Measurements from ENCODE around the gene LY9. TPM values are rescaled to one million over a fixed set of nuclear protein-coding genes. Genes with fewer than 3 reads are reported as not detected.

LY9 gene
- total and polyA plus RNA-seq, 2 experiments from 2014 or later: not detected

GRCh38 chr1:160853014-160853413 is 57.0 kb downstream of the LY9 start:
- no peaks in the 10 kb centered on the region for H3K27me3 ChIP-seq (ENCODE audit: insufficient read depth)
- H3K27ac Mint-ChIP-seq: no peak overlapping the region
- H3K36me3 ChIP-seq (ENCODE audit: insufficient read depth): no peaks in the 10 kb centered on the region
- no peaks in the 10 kb centered on the region for H4K20me1 ChIP-seq (replicated peaks; ENCODE audit: insufficient read depth)
- ATAC-seq: no peak
- H3K27me3 Mint-ChIP-seq (ENCODE audit: insufficient read depth, low read depth, poor library complexity): no peaks in the 10 kb centered on the region
- peaks cover 7% of the 10 kb centered on the region; the same call in 1 of the 2 replicates for H3K9me2 ChIP-seq (ENCODE audit: insufficient read depth)
- no peaks in the 10 kb centered on the region for H3F3A ChIP-seq (replicated peaks; ENCODE audit: low read depth)
- no peaks in the 10 kb centered on the region for H3K79me2 ChIP-seq (replicated peaks; ENCODE audit: insufficient read depth)
- no peaks in the 10 kb centered on the region for H3K9me3 Mint-ChIP-seq
- no peaks in the 10 kb centered on the region for H3K4me1 Mint-ChIP-seq
- H3K4me1 ChIP-seq (ENCODE audit: insufficient read depth): no peaks in the 10 kb centered on the region
- H3K36me3 Mint-ChIP-seq (ENCODE audit: low read depth): no peaks in the 10 kb centered on the region
- H3K4me2 ChIP-seq: no peak overlapping the region
- no peak for DNase-seq (ENCODE audit: low spot score)
- H2AFZ ChIP-seq: no peak overlapping the region
- no peak overlapping the region for H3K4me3 ChIP-seq
- H3K4me3 Mint-ChIP-seq: no peak overlapping the region
- H3K27ac ChIP-seq (ENCODE audit: low read depth): no peak overlapping the region
- TF ChIP-seq, protein P1, sequence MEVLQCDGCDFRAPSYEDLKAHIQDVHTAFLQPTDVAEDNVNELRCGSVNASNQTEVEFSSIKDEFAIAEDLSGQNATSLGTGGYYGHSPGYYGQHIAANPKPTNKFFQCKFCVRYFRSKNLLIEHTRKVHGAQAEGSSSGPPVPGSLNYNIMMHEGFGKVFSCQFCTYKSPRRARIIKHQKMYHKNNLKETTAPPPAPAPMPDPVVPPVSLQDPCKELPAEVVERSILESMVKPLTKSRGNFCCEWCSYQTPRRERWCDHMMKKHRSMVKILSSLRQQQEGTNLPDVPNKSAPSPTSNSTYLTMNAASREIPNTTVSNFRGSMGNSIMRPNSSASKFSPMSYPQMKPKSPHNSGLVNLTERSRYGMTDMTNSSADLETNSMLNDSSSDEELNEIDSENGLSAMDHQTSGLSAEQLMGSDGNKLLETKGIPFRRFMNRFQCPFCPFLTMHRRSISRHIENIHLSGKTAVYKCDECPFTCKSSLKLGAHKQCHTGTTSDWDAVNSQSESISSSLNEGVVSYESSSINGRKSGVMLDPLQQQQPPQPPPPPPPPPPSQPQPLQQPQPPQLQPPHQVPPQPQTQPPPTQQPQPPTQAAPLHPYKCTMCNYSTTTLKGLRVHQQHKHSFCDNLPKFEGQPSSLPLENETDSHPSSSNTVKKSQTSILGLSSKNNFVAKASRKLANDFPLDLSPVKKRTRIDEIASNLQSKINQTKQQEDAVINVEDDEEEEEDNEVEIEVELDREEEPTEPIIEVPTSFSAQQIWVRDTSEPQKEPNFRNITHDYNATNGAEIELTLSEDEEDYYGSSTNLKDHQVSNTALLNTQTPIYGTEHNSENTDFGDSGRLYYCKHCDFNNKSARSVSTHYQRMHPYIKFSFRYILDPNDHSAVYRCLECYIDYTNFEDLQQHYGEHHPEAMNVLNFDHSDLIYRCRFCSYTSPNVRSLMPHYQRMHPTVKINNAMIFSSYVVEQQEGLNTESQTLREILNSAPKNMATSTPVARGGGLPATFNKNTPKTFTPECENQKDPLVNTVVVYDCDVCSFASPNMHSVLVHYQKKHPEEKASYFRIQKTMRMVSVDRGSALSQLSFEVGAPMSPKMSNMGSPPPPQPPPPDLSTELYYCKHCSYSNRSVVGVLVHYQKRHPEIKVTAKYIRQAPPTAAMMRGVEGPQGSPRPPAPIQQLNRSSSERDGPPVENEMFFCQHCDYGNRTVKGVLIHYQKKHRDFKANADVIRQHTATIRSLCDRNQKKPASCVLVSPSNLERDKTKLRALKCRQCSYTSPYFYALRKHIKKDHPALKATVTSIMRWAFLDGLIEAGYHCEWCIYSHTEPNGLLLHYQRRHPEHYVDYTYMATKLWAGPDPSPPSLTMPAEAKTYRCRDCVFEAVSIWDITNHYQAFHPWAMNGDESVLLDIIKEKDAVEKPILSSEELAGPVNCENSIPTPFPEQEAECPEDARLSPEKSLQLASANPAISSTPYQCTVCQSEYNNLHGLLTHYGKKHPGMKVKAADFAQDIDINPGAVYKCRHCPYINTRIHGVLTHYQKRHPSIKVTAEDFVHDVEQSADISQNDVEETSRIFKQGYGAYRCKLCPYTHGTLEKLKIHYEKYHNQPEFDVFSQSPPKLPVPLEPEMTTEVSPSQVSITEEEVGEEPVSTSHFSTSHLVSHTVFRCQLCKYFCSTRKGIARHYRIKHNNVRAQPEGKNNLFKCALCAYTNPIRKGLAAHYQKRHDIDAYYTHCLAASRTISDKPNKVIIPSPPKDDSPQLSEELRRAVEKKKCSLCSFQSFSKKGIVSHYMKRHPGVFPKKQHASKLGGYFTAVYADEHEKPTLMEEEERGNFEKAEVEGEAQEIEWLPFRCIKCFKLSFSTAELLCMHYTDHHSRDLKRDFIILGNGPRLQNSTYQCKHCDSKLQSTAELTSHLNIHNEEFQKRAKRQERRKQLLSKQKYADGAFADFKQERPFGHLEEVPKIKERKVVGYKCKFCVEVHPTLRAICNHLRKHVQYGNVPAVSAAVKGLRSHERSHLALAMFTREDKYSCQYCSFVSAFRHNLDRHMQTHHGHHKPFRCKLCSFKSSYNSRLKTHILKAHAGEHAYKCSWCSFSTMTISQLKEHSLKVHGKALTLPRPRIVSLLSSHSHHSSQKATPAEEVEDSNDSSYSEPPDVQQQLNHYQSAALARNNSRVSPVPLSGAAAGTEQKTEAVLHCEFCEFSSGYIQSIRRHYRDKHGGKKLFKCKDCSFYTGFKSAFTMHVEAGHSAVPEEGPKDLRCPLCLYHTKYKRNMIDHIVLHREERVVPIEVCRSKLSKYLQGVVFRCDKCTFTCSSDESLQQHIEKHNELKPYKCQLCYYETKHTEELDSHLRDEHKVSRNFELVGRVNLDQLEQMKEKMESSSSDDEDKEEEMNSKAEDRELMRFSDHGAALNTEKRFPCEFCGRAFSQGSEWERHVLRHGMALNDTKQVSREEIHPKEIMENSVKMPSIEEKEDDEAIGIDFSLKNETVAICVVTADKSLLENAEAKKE (CRISPR knock-in tag; IDR thresholded peaks at IDR 0.05): no peak
- TF ChIP-seq EZH2 (IDR thresholded peaks at IDR 0.05; ENCODE audit: low read depth, unreplicated experiment): no peak
- TF ChIP-seq ZNF114 (CRISPR knock-in tag; IDR thresholded peaks at IDR 0.05): no peak
- no peak for TF ChIP-seq ETS1 (IDR thresholded peaks at IDR 0.05)
- no peak for TF ChIP-seq CTCF (conservative IDR thresholded peaks at IDR 0.05; ENCODE audit: low read depth in 2 of 2)
- TF ChIP-seq JUNB (IDR thresholded peaks at IDR 0.05; ENCODE audit: unreplicated experiment): no peak
- no peak for TF ChIP-seq STAT1 (IDR thresholded peaks at IDR 0.05; ENCODE audit: unreplicated experiment)
- TF ChIP-seq REST (IDR thresholded peaks at IDR 0.05; ENCODE audit: unreplicated experiment): no peak
- no peak for TF ChIP-seq EZH2phosphoT487 (IDR thresholded peaks at IDR 0.05; ENCODE audit: unreplicated experiment)
- TF ChIP-seq POLR2AphosphoS5 (IDR thresholded peaks at IDR 0.05; ENCODE audit: low read depth): no peak
- TF ChIP-seq NANOG (IDR thresholded peaks at IDR 0.05; ENCODE audit: borderline replicate concordance): no peak
- no peak for TF ChIP-seq CREB1 (CRISPR knock-in tag; IDR thresholded peaks at IDR 0.05; ENCODE audit: low read depth)
- no peak for TF ChIP-seq ZNF331 (CRISPR knock-in tag; IDR thresholded peaks at IDR 0.05; ENCODE audit: low read depth)

All from GM23338 (cell line).